Gastrocnemius medialis (tissue), 4 donors: Measurements from ENCODE around the gene LRSAM1.

Experiments used
- CTCF ChIP-seq, 5 experiments: fragments of 450-650 bp in 3 of 5; fragments of 200-600 bp in 2 of 5; sonication (generic) in 2 of 5; IDR thresholded peaks in 4 of 5; conservative IDR thresholded peaks in 1 of 5; 1 replicate in 4 of 5; 2 replicates in 1 of 5; pipeline ENCODE4 v1.5.1; 2016 to 2019; ENCODE audit warnings: antibody characterized with exemption in 5 of 5, mild to moderate bottlenecking in 3 of 5, moderate library complexity in 3 of 5
- POLR2A ChIP-seq, 2 donors: fragments of 450-650 bp; IDR thresholded peaks; one replicate each; pipeline ENCODE4 v1.6.1; 2017; ENCODE audit warnings: antibody characterized with exemption in 2 of 2, mild to moderate bottlenecking in 2 of 2, moderate library complexity in 2 of 2

DNA sequence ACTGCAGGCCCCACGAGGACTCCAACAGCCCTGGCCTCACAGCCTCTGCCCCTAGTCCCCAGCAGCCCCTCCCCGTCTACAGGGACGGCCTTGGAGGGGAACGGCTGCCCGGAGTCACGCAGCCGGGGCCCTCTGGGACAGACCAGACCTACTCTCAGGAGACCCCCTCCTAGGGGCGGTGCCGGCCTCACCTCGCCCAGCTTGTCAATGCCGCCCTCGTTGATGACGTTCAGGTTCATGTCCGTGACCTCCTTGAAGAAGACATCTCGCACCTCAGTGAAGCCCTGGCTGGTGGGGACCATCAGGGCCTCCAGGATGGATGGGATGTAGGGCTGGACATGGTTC lies 58.6 kb downstream of the LRSAM1 start:
- TF ChIP-seq POLR2A (IDR thresholded peaks at IDR 0.05) (no peak), CTCF (IDR thresholded peaks at IDR 0.05 in 4 of 5, conservative IDR thresholded peaks at IDR 0.05 in 1 of 5) (no peak)
